ENCODE measurements around the gene DZIP1. TPM values are rescaled to one million over a fixed set of nuclear protein-coding genes. Genes with fewer than 3 reads are reported as not detected.

Gene DZIP1
- total RNA-seq, 1 donor from 2014 or later = 12.7 TPM

DNA sequence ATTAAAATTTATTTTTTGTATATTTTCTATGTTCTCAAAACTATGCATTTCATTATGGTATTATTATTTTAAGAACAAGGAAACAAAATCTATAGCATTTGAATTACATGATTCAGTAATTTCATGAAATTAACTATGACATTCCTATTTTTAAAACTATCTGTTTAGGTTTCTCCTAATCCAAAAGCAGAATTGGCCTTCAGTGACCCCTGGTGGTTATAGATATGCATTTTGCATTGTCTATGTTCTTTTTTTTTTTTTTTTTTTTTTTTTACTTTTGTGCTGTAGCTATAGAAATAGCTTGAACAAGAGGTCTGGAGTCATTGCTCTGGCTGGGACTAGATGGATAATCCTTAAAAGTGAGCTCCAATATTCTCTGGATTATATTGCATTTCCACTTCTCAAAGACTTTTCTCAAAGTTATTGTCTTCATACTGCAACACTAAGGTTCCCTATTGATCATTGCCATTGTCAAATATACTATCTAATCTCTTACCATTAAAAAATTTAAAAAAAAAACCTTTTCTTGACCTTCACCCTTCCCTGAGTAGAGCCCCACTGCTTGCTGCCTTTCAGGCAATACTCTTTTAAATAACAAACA lies 16.6 kb upstream of the DZIP1 start:
- TF ChIP-seq, protein P1, sequence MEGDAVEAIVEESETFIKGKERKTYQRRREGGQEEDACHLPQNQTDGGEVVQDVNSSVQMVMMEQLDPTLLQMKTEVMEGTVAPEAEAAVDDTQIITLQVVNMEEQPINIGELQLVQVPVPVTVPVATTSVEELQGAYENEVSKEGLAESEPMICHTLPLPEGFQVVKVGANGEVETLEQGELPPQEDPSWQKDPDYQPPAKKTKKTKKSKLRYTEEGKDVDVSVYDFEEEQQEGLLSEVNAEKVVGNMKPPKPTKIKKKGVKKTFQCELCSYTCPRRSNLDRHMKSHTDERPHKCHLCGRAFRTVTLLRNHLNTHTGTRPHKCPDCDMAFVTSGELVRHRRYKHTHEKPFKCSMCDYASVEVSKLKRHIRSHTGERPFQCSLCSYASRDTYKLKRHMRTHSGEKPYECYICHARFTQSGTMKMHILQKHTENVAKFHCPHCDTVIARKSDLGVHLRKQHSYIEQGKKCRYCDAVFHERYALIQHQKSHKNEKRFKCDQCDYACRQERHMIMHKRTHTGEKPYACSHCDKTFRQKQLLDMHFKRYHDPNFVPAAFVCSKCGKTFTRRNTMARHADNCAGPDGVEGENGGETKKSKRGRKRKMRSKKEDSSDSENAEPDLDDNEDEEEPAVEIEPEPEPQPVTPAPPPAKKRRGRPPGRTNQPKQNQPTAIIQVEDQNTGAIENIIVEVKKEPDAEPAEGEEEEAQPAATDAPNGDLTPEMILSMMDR (IDR thresholded peaks at IDR 0.05) = peak in 2 of 3 experiments; percentile 15 to 37
- no peak overlapping the region for H3K4me3 ChIP-seq
- H3K27me3 ChIP-seq = no peaks in the 10 kb centered on the region
- no peaks in the 10 kb centered on the region for H3K36me3 ChIP-seq
- H3K9me3 ChIP-seq = peaks cover 0 to 26% of the 10 kb centered on the region in 2 donors
- no peak overlapping the region for H3K27ac ChIP-seq
- intact Hi-C loops (cut with DNase I) = no loop called here
- no peaks in the 10 kb centered on the region for H3K4me1 ChIP-seq
- DNase-seq (ENCODE audit: low spot score in 2 of 2) = no peak

DNA sequence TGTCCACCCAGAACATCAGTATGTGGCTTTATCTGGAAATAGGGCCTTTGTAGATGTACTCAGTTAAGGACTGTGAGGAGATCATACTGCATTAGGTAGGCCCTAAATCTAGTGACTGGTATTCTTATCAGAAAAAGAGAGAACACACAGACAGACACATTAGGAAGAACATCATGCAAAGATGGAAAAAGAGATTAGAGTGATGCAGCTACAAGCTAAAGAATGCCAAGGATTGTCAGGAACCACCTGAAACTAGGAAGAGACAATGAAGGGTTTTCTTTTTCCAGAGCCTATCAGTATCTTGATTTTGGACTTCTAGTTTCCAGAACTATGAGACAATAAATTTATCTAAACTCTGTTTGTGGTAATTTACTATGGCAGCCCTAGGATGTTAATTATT lies 15.0 kb upstream of the DZIP1 start:
- Histone ChIP-seq H3K4me1 (no peaks in the 10 kb centered on the region), H3K9me3 (peaks cover 0 to 10% of the 10 kb centered on the region in 2 donors), H3K36me3 (no peaks in the 10 kb centered on the region), H3K27me3 (no peaks in the 10 kb centered on the region), H3K4me3 (no peak overlapping the region), H3K27ac (no peak overlapping the region)
- intact Hi-C loops (cut with DNase I) = no loop called here
- no peak for DNase-seq (ENCODE audit: low spot score in 2 of 2)
- TF ChIP-seq, protein P1 (IDR thresholded peaks at IDR 0.05) = no peak

DNA sequence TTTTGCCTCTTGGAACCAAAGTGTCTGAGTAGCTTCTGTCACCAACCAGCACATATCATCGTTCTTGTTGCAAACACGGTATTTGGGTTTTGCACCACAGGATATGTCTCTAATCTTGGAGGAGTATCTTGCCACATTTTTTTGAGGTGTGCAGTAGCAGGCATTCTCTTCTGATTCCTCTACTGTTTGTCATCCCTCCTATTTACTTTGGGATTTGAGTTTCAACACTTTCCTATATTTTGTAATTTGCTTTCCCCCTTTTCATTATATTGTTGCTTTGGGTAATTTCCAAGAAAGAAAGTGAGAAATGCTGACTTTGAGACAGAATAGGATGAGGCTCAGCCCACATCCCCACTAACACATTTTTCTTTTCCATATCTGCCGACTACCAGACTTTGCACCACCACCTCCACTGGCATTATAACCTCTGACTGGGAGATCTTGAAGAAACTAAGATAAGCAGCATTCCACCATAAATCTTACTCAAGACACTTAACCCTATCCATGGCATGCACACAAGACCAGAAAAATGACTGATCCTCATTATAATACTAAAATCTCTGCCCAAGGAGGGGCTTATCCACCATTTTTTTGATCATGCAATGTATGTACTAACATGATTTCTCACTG lies 12.0 kb upstream of the DZIP1 start:
- Histone ChIP-seq H3K27me3 (no peaks in the 10 kb centered on the region), H3K4me3 (no peak overlapping the region), H3K27ac (no peak overlapping the region), H3K36me3 (no peaks in the 10 kb centered on the region), H3K4me1 (no peaks in the 10 kb centered on the region), H3K9me3 (no peaks in the 10 kb centered on the region)
- TF ChIP-seq, protein P1 (IDR thresholded peaks at IDR 0.05) = no peak
- intact Hi-C loops (cut with DNase I) = no loop called here
- DNase-seq (ENCODE audit: low spot score in 2 of 2) = no peak

DNA sequence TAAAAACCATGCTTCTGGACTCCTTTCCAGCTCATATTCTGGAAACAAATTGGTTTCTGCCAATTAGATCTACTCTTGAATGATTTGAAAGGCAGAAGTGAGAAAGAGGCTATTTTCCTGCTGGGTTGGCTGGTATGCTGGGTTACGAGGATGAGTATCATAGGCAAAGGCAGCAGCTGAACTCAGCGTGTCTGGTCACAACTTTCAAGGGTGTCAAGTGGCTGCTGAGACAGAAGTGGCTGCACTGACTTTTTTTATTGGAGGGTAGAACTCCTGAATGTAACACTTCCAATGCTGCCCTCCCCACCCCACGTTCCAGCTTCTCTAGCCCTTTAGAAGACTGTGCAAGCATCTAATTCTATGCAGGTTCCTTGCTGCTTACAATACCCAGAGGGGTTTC lies 8.3 kb upstream of the DZIP1 start:
- no peak overlapping the region for H3K4me3 ChIP-seq
- no peaks in the 10 kb centered on the region for H3K4me1 ChIP-seq
- TF ChIP-seq, protein P1 (IDR thresholded peaks at IDR 0.05) = no peak
- no peaks in the 10 kb centered on the region for H3K27me3 ChIP-seq
- no peak for DNase-seq (ENCODE audit: low spot score in 2 of 2)
- intact Hi-C loops (cut with DNase I) = no loop called here
- no peaks in the 10 kb centered on the region for H3K9me3 ChIP-seq
- no peak overlapping the region for H3K27ac ChIP-seq
- no peaks in the 10 kb centered on the region for H3K36me3 ChIP-seq

DNA sequence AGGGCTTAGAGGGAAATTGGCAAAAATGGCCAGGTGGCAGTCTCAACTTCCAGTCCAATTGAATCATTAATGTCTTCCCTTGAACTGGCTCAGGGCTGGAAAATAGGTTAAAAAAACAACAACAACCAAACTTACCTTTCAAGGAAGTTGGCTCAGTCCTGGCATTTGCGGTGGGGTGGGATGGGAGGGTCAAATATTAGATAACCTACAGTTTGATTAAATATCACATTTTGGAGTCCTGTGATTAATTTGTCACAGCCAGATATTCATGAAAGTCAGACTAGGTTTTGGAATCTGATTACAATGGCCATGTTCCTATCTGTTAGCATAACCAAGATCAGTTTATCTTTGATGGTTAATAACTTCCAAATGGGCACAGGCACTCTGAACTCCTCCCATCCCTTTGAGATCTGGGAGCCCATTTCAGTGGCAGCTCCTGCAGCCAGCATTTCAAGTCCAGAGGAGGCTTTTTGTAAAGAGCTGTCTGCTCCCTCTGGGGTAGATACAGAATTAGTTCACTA lies 7.8 kb upstream of the DZIP1 start:
- no peak for DNase-seq (ENCODE audit: low spot score in 2 of 2)
- Histone ChIP-seq H3K9me3 (no peaks in the 10 kb centered on the region), H3K27ac (no peak overlapping the region), H3K36me3 (no peaks in the 10 kb centered on the region), H3K4me3 (no peak overlapping the region), H3K4me1 (no peaks in the 10 kb centered on the region), H3K27me3 (no peaks in the 10 kb centered on the region)
- intact Hi-C loops (cut with DNase I) = no loop called here
- TF ChIP-seq, protein P1 (IDR thresholded peaks at IDR 0.05) = no peak

Data from ascending aorta (tissue), 2 donors.